22Rv1 (cell line): ENCODE results near the gene CCDC106.

Source experiments
- ZFX ChIP-seq: fragments of 450-650 bp; IDR thresholded peaks from 2 replicates; pipeline ENCODE4 v1.6.1; 2017; ENCODE audit warnings: antibody characterized with exemption, borderline replicate concordance
- TF ChIP-seq, protein P1 (sequence below): fragments of 450-650 bp; IDR thresholded peaks from 2 replicates; pipeline ENCODE4 v1.5.1; 2017; ENCODE audit warnings: mild to moderate bottlenecking

DNA sequence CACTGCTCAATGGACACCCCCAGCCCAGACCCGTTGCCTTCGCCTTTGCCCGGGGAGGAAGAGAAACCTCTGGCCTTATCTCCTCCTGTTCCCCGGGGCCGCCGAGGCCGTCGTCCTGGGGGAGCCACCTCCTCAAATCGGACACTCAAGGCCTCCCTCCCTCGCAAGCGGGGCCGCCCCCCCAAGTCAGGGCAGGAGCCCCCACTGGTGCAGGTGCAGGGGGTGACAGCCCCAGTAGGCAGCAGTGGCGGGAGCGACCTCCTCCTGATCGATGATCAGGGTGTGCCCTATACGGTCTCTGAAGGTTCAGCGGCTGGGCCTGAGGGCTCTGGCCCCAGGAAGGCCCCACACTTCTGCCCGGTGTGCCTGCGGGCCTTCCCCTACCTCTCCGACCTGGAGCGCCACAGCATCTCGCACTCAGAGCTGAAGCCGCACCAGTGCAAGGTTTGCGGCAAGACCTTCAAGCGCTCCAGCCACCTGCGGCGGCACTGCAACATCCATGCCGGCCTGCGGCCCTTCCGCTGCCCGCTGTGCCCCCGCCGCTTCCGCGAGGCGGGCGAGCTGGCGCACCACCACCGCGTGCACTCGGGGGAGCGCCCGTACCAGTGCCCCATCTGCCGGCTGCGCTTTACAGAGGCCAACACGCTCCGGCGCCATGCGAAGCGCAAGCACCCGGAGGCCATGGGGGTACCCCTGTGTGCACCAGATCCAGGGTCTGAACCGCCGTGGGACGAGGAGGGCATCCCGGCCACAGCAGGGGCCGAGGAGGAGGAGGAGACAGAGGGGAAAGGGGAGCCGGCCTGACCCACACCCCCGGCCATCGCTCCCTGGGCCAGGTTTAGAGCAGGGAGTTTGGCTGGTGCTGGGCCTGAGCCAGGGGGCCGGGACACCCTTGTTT lies 45.7 kb upstream of the CCDC106 start:
- TF ChIP-seq, protein P1, sequence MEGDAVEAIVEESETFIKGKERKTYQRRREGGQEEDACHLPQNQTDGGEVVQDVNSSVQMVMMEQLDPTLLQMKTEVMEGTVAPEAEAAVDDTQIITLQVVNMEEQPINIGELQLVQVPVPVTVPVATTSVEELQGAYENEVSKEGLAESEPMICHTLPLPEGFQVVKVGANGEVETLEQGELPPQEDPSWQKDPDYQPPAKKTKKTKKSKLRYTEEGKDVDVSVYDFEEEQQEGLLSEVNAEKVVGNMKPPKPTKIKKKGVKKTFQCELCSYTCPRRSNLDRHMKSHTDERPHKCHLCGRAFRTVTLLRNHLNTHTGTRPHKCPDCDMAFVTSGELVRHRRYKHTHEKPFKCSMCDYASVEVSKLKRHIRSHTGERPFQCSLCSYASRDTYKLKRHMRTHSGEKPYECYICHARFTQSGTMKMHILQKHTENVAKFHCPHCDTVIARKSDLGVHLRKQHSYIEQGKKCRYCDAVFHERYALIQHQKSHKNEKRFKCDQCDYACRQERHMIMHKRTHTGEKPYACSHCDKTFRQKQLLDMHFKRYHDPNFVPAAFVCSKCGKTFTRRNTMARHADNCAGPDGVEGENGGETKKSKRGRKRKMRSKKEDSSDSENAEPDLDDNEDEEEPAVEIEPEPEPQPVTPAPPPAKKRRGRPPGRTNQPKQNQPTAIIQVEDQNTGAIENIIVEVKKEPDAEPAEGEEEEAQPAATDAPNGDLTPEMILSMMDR, result no peak
- TF ChIP-seq ZFX, result no peak
